Measurements from ENCODE around the gene PARPBP.
"Not testable (repeated sequence)": the region's sequence is repeated elsewhere in the genome, so short reads cannot be mapped to it uniquely, and the experiment has no call there.

Gene PARPBP

DNA sequence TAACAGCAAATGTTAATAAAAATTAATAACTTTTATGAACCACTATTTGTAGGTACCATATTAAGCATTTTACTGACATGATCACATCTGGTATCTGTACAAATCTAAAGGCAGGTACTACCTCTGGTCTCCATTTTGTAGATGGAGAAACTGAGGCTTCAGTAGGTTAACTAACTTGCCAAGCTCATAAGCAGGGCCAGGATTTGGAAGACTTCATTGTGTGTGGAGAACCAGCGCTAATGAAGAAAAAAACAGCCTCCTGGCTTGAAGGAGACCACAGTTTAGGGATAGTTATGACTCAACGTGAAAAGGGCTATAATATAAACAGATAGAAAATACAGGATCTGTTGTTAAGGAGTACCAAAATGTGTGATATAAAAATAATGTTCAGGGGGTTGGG lies 1.1 kb upstream of the PARPBP start:
- ChIA-PET CTCF (no interaction called here), POLR2A (no interaction called here)
- no peak for TF ChIP-seq L3MBTL2 (conservative IDR thresholded peaks at IDR 0.05)
- TF ChIP-seq CTBP1 (IDR thresholded peaks at IDR 0.05; ENCODE audit: borderline replicate concordance): no peak
- no peak for TF ChIP-seq ELF4 (IDR thresholded peaks at IDR 0.05)
- TF ChIP-seq HDGF (IDR thresholded peaks at IDR 0.05; ENCODE audit: borderline replicate concordance): no peak
- TF ChIP-seq TARDBP (IDR thresholded peaks at IDR 0.05): no peak
- TF ChIP-seq ARNT (IDR thresholded peaks at IDR 0.05): no peak
- no peak for TF ChIP-seq SP1 (IDR thresholded peaks at IDR 0.05)
- no peak for TF ChIP-seq FOXM1 (IDR thresholded peaks at IDR 0.05; ENCODE audit: borderline replicate concordance)
- TF ChIP-seq, protein P1, sequence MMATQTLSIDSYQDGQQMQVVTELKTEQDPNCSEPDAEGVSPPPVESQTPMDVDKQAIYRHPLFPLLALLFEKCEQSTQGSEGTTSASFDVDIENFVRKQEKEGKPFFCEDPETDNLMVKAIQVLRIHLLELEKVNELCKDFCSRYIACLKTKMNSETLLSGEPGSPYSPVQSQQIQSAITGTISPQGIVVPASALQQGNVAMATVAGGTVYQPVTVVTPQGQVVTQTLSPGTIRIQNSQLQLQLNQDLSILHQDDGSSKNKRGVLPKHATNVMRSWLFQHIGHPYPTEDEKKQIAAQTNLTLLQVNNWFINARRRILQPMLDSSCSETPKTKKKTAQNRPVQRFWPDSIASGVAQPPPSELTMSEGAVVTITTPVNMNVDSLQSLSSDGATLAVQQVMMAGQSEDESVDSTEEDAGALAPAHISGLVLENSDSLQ (IDR thresholded peaks at IDR 0.05): no peak
- TF ChIP-seq SUZ12 (IDR thresholded peaks at IDR 0.05): no peak
- TF ChIP-seq NFRKB (IDR thresholded peaks at IDR 0.05): no peak
- no peak for TF ChIP-seq ZNF384 (IDR thresholded peaks at IDR 0.05)
- no peak for TF ChIP-seq FOXK2 (IDR thresholded peaks at IDR 0.05)
- TF ChIP-seq BHLHE40 (IDR thresholded peaks at IDR 0.05; ENCODE audit: borderline replicate concordance): no peak
- no peak for TF ChIP-seq LEF1 (IDR thresholded peaks at IDR 0.05; ENCODE audit: borderline replicate concordance)
- TF ChIP-seq FOXA1 (IDR thresholded peaks at IDR 0.05): no peak
- no peak for DNase-seq (ENCODE audit: extremely low spot score)

- TF ChIP-seq ZNF384 (IDR thresholded peaks at IDR 0.05): no peak
- no peak for TF ChIP-seq TARDBP (IDR thresholded peaks at IDR 0.05)
- TF ChIP-seq CTBP1 (IDR thresholded peaks at IDR 0.05; ENCODE audit: borderline replicate concordance): no peak
- no peak for TF ChIP-seq L3MBTL2 (conservative IDR thresholded peaks at IDR 0.05)
- TF ChIP-seq SUZ12 (IDR thresholded peaks at IDR 0.05): no peak
- TF ChIP-seq LEF1 (IDR thresholded peaks at IDR 0.05; ENCODE audit: borderline replicate concordance): no peak
- TF ChIP-seq FOXK2 (IDR thresholded peaks at IDR 0.05): no peak
- TF ChIP-seq, protein P1 (IDR thresholded peaks at IDR 0.05): no peak
- TF ChIP-seq FOXM1 (IDR thresholded peaks at IDR 0.05; ENCODE audit: borderline replicate concordance): no peak
- TF ChIP-seq SP1 (IDR thresholded peaks at IDR 0.05): no peak
- no peak for TF ChIP-seq NFRKB (IDR thresholded peaks at IDR 0.05)
- no peak for TF ChIP-seq ELF4 (IDR thresholded peaks at IDR 0.05)
- TF ChIP-seq ARNT (IDR thresholded peaks at IDR 0.05): no peak
- TF ChIP-seq HDGF (IDR thresholded peaks at IDR 0.05; ENCODE audit: borderline replicate concordance): no peak
These were observed 536 bp downstream of the PARPBP start for GRCh38 chr12:102120564-102120873.

GRCh38 chr12:102120886-102121285 lies 903 bp downstream of the PARPBP start:
- DNase-seq (ENCODE audit: extremely low spot score): peak; percentile 18
- CTCF ChIA-PET: no interaction called here
- POLR2A ChIA-PET: interaction anchor here (0.8 to 1.8 kb wide), 3 partner anchors 12 to 176 kb away, joined by 3 to 5 read pairs (median 4); partner anchors contain the start of gene WASHC3
- no peak for TF ChIP-seq SP1 (IDR thresholded peaks at IDR 0.05)
- TF ChIP-seq NFRKB (IDR thresholded peaks at IDR 0.05): no peak
- TF ChIP-seq ELF4 (IDR thresholded peaks at IDR 0.05): no peak
- TF ChIP-seq L3MBTL2 (conservative IDR thresholded peaks at IDR 0.05): peak; percentile 56
- no peak for TF ChIP-seq BHLHE40 (IDR thresholded peaks at IDR 0.05; ENCODE audit: borderline replicate concordance)
- no peak for TF ChIP-seq ZNF384 (IDR thresholded peaks at IDR 0.05)
- no peak for TF ChIP-seq HDGF (IDR thresholded peaks at IDR 0.05; ENCODE audit: borderline replicate concordance)

More at GRCh38 chr12:102120564-102120873, 536 bp downstream of the PARPBP start:
- CTCF ChIA-PET: interaction anchor here (0.7 kb wide), 1 partner anchor 176 kb away, joined by 3 read pairs; no protein-coding TSS in a partner anchor
- peak; percentile 5 for DNase-seq (ENCODE audit: extremely low spot score)
- POLR2A ChIA-PET: interaction anchor here (0.8 to 1.8 kb wide), 3 partner anchors 12 to 175 kb away, joined by 3 to 5 read pairs (median 4); partner anchors contain the start of gene WASHC3

GRCh38 chr12:102121328-102121727 lies 1.3 kb downstream of the PARPBP start:
- DNase-seq (ENCODE audit: extremely low spot score); CTCF ChIA-PET: not testable (repeated sequence)
- POLR2A ChIA-PET: interaction anchor here (1.8 kb wide), 1 partner anchor 60 kb away, joined by 5 read pairs; the partner anchor contains the start of gene WASHC3

- POLR2A ChIA-PET; DNase-seq (ENCODE audit: extremely low spot score); CTCF ChIA-PET: not testable (repeated sequence)
These were observed 10.7 kb downstream of the PARPBP start for GRCh38 chr12:102130720-102131119.

DNA sequence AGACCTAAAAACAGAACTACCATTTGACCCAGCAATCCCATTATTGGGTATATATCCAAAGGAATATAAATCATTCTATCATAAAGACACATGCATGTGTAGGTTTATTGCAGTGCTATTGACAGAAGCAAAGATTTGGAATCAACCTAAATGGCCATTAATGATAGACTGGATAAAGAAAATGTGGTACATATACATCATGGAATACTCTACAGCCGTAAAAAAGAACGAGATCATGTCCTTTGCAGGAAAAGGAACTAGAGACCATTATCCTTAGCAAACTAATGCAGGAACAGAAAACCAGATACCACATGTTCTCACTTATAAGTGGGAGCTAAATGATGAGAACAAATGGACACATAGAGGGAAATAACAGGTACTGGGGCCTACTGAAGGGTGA lies 11.5 kb downstream of the PARPBP start:
- DNase-seq (ENCODE audit: extremely low spot score); POLR2A ChIA-PET: not testable (repeated sequence)

DNA sequence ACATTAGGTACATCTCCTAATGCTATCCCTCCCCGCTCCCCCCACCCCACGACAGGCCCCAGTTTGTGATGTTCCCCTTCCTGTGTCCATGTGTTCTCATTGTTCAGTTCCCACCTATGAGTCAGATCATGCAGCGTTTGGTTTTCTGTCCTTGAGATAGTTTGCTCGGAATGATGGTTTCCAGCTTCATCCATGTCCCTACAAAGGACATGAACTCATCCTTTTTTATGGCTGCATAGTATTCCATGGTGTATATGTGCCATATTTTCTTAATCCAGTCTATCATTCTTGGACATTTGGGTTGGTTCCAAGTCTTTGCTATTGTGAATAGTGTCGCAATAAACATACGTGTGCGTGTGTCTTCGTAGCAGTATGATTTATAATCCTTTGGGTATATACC lies 17.6 kb downstream of the PARPBP start:
- POLR2A ChIA-PET; DNase-seq (ENCODE audit: extremely low spot score); CTCF ChIA-PET: not testable (repeated sequence)

More for the DNA sequence above, 11.5 kb downstream of the PARPBP start:
- CTCF ChIA-PET: not testable (repeated sequence)

GRCh38 chr12:102142866-102143373 lies 22.9 kb downstream of the PARPBP start:
- DNase-seq (ENCODE audit: extremely low spot score); CTCF ChIA-PET; POLR2A ChIA-PET: not testable (repeated sequence)

GRCh38 chr12:102144221-102144620 lies 24.2 kb downstream of the PARPBP start:
- ChIA-PET CTCF (no interaction called here), POLR2A (no interaction called here)
- TF ChIP-seq CTBP1 (IDR thresholded peaks at IDR 0.05; ENCODE audit: borderline replicate concordance) (no peak), L3MBTL2 (conservative IDR thresholded peaks at IDR 0.05) (no peak), SUZ12 (IDR thresholded peaks at IDR 0.05) (no peak), FOXA1 (IDR thresholded peaks at IDR 0.05) (no peak), HDGF (IDR thresholded peaks at IDR 0.05; ENCODE audit: borderline replicate concordance) (no peak), ZNF384 (IDR thresholded peaks at IDR 0.05) (no peak), TARDBP (IDR thresholded peaks at IDR 0.05) (no peak), BHLHE40 (IDR thresholded peaks at IDR 0.05; ENCODE audit: borderline replicate concordance) (no peak), ELF4 (IDR thresholded peaks at IDR 0.05) (no peak), ARNT (IDR thresholded peaks at IDR 0.05) (no peak), SP1 (IDR thresholded peaks at IDR 0.05) (no peak), NFRKB (IDR thresholded peaks at IDR 0.05) (no peak), FOXK2 (IDR thresholded peaks at IDR 0.05) (no peak), LEF1 (IDR thresholded peaks at IDR 0.05; ENCODE audit: borderline replicate concordance) (no peak)
- TF ChIP-seq, protein P1 (IDR thresholded peaks at IDR 0.05): no peak
- DNase-seq (ENCODE audit: extremely low spot score): no peak

GRCh38 chr12:102147062-102147587 lies 27.1 kb downstream of the PARPBP start:
- DNase-seq (ENCODE audit: extremely low spot score); CTCF ChIA-PET; POLR2A ChIA-PET: not testable (repeated sequence)

- CTCF ChIA-PET; POLR2A ChIA-PET; DNase-seq (ENCODE audit: extremely low spot score): not testable (repeated sequence)
These were observed 35.2 kb downstream of the PARPBP start for GRCh38 chr12:102155206-102155605.

All from HEK293T (cell line).